Mononuclear cell (primary cell): ENCODE measurements around the gene ZIC4. TPM values are rescaled to one million over a fixed set of nuclear protein-coding genes. Genes with fewer than 3 reads are reported as not detected.

ENCODE experiments used
- H3K27me3 ChIP-seq: 2 replicates; pipeline ENCODE4 v1.6.0; 2011; ENCODE audit warnings: low read length, control low read depth; ENCODE audit not compliant: insufficient read depth
- H3K4me1 ChIP-seq: 2 replicates; pipeline ENCODE4 v1.5.1; 2011; ENCODE audit warnings: mild to moderate bottlenecking, low read length, control low read depth; ENCODE audit not compliant: insufficient read depth
- H3K4me3 ChIP-seq: 2 replicates; pipeline ENCODE4 v1.5.1; 2011; ENCODE audit warnings: mild to moderate bottlenecking, low read length, moderate library complexity
- H3K9me3 ChIP-seq: 2 replicates; pipeline ENCODE4 v1.5.1; 2011; ENCODE audit warnings: low read depth, mild to moderate bottlenecking, control low read depth, low read length
- total RNA-seq: library from RNA; depleted of rRNA; stranded (reverse); fragments of >200 nt; gene quantifications from one replicate; pipeline ENCODE4 v1.2.3, GENCODE V29; 2012

Gene ZIC4
- total RNA-seq, 1 donor, result not detected

DNA sequence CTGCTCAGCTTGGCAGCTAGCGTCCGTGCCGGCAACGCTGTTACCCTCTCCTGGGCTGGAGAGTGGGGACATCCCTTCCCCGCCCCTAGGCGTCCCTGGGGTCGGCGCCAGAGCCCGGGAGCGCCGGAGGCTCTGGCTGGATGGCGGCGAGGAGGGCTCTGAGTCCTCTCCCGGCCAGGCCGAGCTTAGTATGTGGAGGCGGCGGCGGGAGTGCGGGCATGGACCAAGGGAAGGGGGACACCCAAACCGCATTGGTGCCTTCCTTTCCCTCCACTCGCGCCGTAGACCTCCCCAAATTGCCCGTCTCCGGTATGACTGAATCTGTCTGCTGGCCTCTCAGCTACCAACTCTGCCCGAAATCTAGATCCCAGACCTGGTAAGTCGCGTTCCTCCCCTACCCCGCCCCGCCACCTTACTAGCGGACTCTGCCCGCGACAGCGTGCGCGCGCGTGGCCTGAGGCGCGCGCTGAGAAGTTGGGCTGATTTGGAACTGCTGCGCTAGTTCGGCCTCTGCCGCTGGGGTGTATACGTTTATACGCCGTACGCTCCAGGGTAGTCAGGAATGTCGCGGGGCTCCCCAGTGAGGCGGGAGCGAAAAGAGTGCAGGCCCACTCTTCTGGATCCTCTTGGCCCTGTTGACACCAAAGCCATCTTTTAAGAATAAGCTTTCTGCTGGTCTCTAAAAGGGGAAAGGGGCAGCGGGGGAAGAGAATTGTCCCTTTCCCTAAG lies 15.0 kb upstream of the ZIC4 start:
- H3K4me1 ChIP-seq, result no peaks in the 10 kb centered on the region
- peaks cover 95% of the 10 kb centered on the region for H3K27me3 ChIP-seq
- no peaks in the 10 kb centered on the region for H3K9me3 ChIP-seq
- H3K4me3 ChIP-seq, result no peak overlapping the region

DNA sequence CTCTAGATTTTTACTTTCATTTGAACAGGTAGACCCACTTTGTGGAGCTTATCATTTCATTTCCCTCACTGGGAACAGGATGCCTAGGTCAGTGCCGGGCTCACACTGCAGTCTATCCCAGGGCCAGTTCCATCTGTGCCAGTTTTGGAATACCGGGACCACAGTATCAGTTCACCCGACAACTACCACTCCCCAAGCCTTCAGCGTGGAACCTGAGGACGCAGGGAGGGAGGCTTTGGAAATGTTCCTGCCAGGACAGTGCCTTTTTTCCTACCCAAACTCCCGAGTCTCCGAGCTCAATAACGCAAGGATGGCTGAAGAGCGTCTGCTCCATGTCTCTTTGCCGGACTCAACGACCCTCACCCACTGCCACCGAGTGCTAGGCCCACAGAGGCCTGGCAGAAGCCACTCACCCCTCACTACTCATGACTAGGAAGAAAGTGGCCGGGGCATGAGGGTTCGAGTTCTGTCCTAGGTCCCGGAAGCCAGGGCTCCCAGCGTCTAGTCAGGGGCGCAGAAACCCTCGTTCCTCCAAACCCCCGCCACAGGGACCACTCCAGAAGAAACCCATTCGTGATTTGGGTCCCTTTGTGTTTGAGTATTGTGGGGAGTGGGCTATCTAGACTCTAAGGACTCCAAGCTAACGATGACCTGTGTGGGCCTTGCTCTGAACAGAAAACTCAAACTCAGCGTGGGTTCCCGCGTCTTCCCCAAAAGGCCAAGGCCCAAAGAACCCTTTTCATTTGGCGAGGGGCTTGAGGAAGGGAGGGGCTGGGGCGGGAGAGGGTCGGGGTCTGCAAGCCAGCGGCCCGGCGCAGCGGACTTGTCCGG lies 14.2 kb upstream of the ZIC4 start:
- Histone ChIP-seq H3K27me3 (peaks cover 100% of the 10 kb centered on the region), H3K4me3 (no peak overlapping the region), H3K4me1 (no peaks in the 10 kb centered on the region)

DNA sequence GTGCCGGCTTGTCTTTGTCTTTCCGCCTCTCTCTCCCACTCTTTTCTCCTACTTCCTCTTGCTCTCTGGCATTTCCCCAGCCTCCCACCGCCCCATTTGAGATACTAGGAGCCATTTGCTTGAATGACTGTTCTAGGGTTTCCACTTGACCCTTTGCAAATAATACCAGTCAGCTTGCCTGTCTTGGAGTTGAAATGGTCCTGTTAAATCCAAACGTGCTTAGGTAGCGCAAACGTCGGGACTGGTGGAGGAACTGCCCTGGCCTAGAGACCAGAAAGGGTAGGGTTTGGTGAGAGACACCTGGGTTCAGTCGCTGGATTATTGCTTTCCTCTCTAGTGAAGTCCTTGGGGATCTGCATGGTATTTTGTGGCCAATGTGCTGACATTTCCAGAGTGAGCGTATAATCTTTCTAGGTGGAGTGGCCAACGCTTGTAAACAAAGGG lies 13.5 kb upstream of the ZIC4 start:
- H3K4me3 ChIP-seq, result no peak overlapping the region
- H3K4me1 ChIP-seq, result no peaks in the 10 kb centered on the region
- H3K9me3 ChIP-seq, result no peaks in the 10 kb centered on the region
- H3K27me3 ChIP-seq, result peaks cover 100% of the 10 kb centered on the region

More for the DNA sequence above, 14.2 kb upstream of the ZIC4 start:
- H3K9me3 ChIP-seq, result no peaks in the 10 kb centered on the region

DNA sequence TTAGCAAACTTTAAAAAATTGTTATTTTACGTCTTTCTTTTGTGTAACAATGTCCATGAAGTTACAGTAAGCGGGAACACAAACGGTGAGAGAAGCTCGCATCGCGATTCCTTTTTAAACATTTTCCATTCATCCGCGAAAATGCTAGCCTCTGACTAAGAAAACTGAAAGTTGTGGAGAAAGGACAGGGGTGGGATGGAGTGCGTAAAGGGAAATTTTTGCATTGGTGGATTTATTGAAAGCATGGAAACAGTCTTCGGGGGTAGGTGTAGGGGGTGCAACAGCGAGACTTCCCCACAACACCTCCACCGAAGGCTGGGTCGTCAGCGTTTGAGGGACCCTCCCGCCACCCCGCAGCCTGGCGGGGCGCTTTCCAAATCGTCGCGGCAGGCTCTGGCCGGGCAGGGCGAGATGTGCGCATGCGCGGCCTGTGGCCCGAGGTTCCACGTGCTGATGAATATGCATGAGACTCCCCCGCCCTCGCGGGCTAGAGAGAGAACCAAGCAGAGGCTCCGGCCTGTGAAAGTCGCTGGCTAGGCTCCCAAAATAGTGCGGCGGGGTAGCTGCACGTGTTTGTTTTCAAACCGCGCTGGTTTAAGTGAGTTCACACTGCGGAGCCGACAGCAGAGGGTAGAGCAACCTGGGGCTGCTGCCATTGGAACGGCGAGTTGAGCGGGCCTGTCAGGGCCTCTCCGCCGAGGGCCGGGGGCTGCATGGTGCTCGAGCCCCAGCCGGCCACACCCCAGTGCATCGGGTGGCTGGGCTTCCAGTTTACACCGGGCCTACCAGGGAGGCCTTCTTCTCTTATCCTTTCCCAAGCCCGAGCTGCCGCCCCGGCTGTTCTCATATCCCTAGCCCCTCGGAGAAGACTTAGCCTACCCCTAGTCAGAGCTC lies 12.7 kb upstream of the ZIC4 start:
- Histone ChIP-seq H3K9me3 (no peaks in the 10 kb centered on the region), H3K27me3 (peaks cover 100% of the 10 kb centered on the region), H3K4me3 (no peak overlapping the region)

DNA sequence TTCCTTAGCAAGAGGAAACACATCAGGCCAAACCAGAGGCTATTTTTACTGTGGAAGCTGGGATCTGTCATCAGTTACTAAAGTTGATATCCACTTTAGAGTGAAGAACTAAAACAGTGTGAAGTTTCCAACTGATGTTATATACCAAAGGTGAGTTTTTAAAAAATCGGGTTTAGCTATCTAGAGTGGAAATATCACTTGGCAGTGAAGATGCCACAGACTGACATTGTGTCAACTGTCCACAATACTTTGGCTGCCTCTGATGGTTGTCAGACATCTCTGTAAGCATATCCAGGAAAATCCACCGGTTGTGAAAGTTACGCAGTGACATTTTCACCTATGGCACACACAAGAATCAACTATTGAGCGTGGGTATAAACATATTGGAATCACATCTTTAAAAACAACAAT lies 12.0 kb upstream of the ZIC4 start:
- no peak overlapping the region for H3K4me3 ChIP-seq
- no peaks in the 10 kb centered on the region for H3K9me3 ChIP-seq
- H3K27me3 ChIP-seq, result peaks cover 98% of the 10 kb centered on the region
- H3K4me1 ChIP-seq, result no peaks in the 10 kb centered on the region

More for the DNA sequence above, 12.7 kb upstream of the ZIC4 start:
- no peaks in the 10 kb centered on the region for H3K4me1 ChIP-seq

DNA sequence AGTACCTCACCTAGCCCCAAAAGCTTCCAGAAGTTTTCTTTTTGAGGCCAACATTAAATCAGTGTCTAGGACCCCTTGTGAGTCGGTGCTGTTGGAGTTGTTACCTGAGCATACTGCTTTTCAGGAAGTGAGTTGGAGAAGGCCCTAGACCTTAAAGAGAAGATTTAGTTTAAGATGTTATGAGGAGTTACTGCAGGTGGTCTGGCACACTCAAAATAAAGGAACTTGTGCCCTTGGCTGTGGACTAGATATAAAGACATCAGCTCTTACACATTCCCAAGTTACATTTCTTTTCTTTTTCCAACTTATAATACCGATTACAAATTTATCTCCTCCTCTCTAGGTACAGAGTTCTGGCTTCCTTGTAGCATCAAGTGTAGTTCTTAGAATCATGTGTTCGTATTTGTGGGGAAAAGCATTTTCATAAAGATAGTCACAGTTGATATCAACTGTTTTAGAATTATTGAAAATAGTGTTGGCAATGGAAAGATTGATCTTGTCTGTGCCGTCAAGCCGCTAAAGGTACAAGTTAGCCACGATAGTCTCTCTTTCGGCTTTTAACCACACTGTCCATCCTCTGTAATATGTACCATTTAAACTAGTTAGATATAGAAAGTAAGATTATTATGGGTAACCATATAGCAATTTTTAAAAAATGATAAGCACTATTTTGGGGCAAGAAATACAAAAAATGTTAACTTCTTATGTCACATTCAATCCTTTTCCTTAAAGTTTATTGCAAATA lies 11.4 kb upstream of the ZIC4 start:
- no peak overlapping the region for H3K4me3 ChIP-seq
- peaks cover 98% of the 10 kb centered on the region for H3K27me3 ChIP-seq
- no peaks in the 10 kb centered on the region for H3K9me3 ChIP-seq
- H3K4me1 ChIP-seq, result peaks cover 2% of the 10 kb centered on the region

DNA sequence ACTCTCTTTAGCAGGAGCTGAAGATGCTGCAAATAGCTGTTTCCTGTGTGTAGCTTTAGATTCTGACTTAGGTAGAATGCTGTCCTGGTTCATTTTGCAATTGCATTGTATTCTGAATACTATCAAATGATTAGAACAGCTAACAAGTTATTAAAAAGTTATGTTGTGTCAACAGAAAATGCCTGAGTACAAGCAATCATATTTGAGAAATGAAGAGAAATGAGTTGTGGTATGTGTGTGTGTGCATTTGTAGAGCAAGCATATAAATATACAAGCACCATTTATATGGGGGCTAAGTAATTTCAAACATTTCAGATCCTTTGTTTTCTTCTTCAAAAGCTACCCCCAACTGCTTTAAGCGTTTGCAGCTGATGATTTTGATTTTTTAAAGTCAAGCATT lies 10.6 kb upstream of the ZIC4 start:
- peaks cover 98% of the 10 kb centered on the region for H3K27me3 ChIP-seq
- H3K4me1 ChIP-seq, result peaks cover 7% of the 10 kb centered on the region
- no peak overlapping the region for H3K4me3 ChIP-seq
- H3K9me3 ChIP-seq, result no peaks in the 10 kb centered on the region

DNA sequence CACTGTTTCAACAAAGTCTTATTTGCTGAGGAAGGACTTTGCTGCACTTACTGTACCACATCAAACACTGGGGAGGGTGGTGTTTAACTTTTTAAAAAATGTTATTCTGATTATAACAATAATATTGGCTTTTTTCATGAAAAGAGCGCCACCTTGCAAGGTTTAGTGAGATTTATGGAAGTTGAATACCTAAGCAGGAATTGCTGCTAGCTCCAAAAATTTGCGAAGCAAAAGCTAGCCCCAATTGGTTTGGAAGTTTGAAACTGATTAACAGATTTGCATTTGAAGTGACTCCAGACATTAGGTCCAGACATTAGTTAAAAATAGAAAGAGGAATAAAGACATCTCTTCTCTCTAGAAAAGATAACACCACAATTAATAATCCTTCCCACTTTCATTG lies 9.5 kb upstream of the ZIC4 start:
- Histone ChIP-seq H3K4me1 (peaks cover 10% of the 10 kb centered on the region), H3K4me3 (no peak overlapping the region), H3K9me3 (no peaks in the 10 kb centered on the region), H3K27me3 (peaks cover 98% of the 10 kb centered on the region)

DNA sequence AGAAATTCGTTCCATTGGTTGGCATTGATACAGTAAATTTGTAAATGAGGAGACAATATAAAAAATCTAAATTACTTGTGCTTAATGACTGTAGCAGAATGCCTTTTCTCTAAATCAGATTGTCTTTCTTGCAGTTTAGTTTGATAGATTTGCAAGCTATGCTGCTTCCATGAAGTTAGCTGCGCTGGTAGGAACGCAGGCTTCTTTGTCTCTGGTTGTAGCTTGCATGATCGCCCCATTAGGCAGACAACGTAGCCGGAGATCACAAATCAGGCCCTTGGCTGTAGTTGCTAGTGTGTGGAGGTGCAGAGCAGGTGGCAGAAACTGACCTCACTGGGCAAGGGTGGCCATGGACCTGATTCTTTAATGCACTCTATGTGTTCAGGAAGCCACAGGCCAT lies 8.9 kb upstream of the ZIC4 start:
- no peaks in the 10 kb centered on the region for H3K9me3 ChIP-seq
- H3K27me3 ChIP-seq, result peaks cover 98% of the 10 kb centered on the region
- H3K4me1 ChIP-seq, result peaks cover 16% of the 10 kb centered on the region
- no peak overlapping the region for H3K4me3 ChIP-seq

DNA sequence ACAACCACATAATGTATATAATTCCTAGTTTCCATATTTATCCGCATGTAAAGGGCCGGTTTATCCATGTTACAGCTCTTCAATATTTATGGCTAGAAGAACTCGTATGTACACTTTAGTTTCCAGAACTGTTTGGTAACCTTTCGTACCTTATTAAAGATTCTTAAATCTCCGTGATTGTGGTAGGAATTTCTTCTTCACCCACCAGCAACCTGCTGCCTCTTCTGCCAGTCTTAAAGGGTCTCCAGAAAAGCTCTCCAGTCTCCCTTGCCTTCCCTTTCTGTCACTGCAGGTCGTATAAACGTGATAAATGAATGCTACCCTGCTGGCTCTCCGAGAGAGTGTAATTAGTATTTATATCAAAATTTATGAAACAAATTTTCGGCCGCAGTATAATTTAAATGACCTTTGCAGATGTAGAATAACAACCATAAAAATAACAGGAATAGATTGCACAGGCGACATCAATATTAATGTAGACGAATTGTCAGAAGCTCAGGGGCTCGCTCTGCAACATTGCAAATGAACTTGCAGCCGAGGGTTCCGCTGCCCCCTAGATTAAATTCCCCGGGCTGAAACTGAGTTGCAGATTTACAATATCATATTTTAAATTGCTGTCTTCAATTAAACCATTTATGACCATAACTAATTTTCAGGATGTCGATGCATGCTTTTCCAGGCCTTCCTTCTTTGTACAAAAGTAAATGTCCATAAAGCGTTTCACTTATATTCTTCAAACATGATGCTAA lies 8.2 kb upstream of the ZIC4 start:
- H3K27me3 ChIP-seq, result peaks cover 96% of the 10 kb centered on the region
- H3K4me3 ChIP-seq, result no peak overlapping the region
- H3K4me1 ChIP-seq, result peaks cover 19% of the 10 kb centered on the region
- H3K9me3 ChIP-seq, result no peaks in the 10 kb centered on the region

DNA sequence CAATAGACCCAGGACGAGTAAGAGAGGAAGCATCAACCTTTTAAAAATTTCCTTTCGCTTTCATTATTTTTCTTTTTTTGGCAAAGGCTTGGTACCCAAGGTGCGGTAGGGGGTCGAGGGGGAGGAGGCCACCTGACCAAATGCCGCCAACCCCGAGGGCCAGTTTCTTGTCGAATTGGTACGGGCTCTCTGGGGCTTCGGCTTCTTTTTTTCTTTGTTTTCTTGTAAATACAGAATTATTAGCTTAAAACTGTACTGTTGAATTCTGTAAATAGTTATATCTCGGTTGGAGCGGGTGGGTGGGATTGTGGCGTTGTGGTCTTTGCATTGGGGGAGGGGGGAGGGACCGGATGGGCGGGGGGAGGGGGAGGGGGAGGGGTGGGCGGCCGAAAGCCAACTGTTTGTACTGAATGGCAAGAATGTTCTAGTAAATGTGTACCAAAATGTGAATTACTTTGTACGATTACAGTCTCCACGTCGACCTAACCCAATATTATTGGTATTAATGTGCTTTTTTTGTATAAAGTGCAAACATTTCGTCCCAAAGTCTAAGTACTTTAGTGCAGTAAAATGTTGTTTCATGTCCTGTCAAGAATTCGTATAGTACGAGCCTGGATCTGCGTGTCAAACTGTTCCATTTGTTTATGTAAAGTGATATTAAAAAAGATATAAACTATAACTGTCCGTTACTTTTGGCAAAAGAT lies 7.5 kb upstream of the ZIC4 start:
- H3K4me3 ChIP-seq, result no peak overlapping the region
- no peaks in the 10 kb centered on the region for H3K9me3 ChIP-seq
- peaks cover 96% of the 10 kb centered on the region for H3K27me3 ChIP-seq
- peaks cover 19% of the 10 kb centered on the region for H3K4me1 ChIP-seq

DNA sequence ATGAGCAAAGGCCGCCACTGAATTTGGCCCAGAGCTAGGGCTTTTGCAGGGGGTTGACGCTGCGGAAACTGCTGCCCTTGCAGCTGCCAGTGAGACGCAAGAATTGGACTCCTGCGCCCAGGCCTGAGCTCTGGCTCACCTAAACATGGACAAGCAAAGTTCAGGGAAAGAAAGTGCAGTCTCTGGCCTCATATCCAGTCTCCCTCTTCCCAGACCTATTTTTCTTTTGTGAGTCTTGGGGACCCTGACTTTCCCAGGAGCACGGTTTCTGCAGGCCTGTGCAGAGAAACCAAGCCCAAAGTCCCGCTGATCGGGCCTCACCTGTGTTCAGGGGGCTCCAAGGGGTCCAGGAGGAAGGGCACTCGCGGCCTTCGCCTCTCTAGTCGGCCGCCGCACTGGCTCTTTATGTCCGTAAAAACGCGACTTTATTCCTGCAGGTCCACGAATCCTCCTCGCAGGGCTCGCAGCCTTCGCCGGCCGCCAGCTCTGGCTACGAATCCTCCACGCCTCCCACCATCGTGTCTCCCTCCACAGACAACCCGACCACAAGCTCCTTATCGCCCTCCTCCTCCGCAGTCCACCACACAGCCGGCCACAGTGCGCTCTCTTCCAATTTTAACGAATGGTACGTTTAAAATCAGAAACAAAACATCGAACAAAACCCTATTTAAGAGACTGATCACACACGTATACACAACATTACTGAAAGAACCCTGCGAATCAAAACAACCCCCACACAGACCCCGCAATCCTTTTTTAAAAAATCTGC lies 6.8 kb upstream of the ZIC4 start:
- no peaks in the 10 kb centered on the region for H3K9me3 ChIP-seq
- H3K4me3 ChIP-seq, result no peak overlapping the region
- peaks cover 96% of the 10 kb centered on the region for H3K27me3 ChIP-seq
- H3K4me1 ChIP-seq, result peaks cover 19% of the 10 kb centered on the region
